K562 (cell line): Measurements from ENCODE around the gene SCAPER. TPM values are rescaled to one million over a fixed set of nuclear protein-coding genes. Genes with fewer than 3 reads are reported as not detected.

Source experiments
- ATAC-seq: fragments of 200-7000 bp; cut with Tn5 transposase; 3 replicates; pipeline ENCODE4 v1.9.1; 2020; ENCODE audit warnings: moderate library complexity
- BruUV-seq: library from RNA; stranded (reverse); fragments of 400-500 nt; replicated peaks from 2 replicates; lab custom pipeline; 2021; lab: Mats Ljungman, UMichigan
- CTCF ChIA-PET: fragments of 300-600 bp; formaldehyde crosslinking; extraction: SDS; loops from one replicate; lab custom pipeline; 2021; ENCODE audit warnings: low intra/inter-chr PET ratio; lab: Yijun Ruan, JAX
- POLR2A ChIA-PET: fragments of 300-600, 350-650 bp; sonication (Branson Sonifier 250); formaldehyde crosslinking; extraction: SDS; loops from one replicate; lab custom pipeline; 2021; ENCODE audit warnings: antibody characterized with exemption, inconsistent platforms; lab: Yijun Ruan, JAX
- DNase-seq, 4 experiments: peaks; one replicate each; pipeline versions ENCODE4 v3.0.0 to v3.0.0-alpha.2; 2011 to 2018; ENCODE audit warnings: low spot score in 3 of 4, mixed read lengths in 3 of 4; ENCODE audit errors: extremely low read depth in 1 of 4
- FAIRE-seq: peaks from 2 replicates; lab custom pipeline; 2011; peaks lifted over from hg19 to GRCh38; lab: Jason Lieb, UNC
- H2AFZ ChIP-seq: 2 replicates; pipeline ENCODE4 v1.6.0; 2011; ENCODE audit warnings: low read depth, low read length, control low read depth, inconsistent platforms
- H3K27ac ChIP-seq: fragments of 200-600 bp; 3 replicates; pipeline ENCODE4 v1.8.0; 2011; ENCODE audit warnings: low read depth, mild to moderate bottlenecking, control low read depth, inconsistent platforms, low read length, moderate library complexity, mixed read lengths; ENCODE audit errors: extremely low read depth
- H3K27me3 ChIP-seq, 2 experiments: fragments of 300-600 bp in 1 of 2; 2 replicates in 1 of 2; 3 replicates in 1 of 2; pipeline versions ENCODE4 v1.6.0 to v1.8.0; 2011; ENCODE audit warnings: inconsistent platforms in 2 of 2, low read length in 2 of 2, mild to moderate bottlenecking in 1 of 2, mixed read lengths in 1 of 2, moderate library complexity in 1 of 2; ENCODE audit not compliant: control insufficient read depth in 2 of 2, insufficient read depth in 2 of 2
- H3K36me3 ChIP-seq: fragments of 300-600 bp; 3 replicates; pipeline ENCODE4 v1.8.0; 2011; ENCODE audit warnings: mild to moderate bottlenecking, low read length, inconsistent platforms; ENCODE audit not compliant: control insufficient read depth, insufficient read depth
- H3K4me1 ChIP-seq, 2 experiments: fragments of 200-600 bp in 1 of 2; replicated peaks in 1 of 2; 2 replicates in 1 of 2; 3 replicates in 1 of 2; pipeline versions ENCODE4 v1.5.1 to v1.8.0; 2011; ENCODE audit warnings: inconsistent platforms in 2 of 2, low read length in 2 of 2, mild to moderate bottlenecking in 1 of 2, mixed read lengths in 1 of 2, moderate library complexity in 1 of 2; ENCODE audit not compliant: control insufficient read depth in 2 of 2, insufficient read depth in 2 of 2
- H3K4me2 ChIP-seq: 2 replicates; pipeline ENCODE4 v1.6.1; 2011; ENCODE audit warnings: low read length, control low read depth, inconsistent platforms, mixed read lengths; ENCODE audit not compliant: insufficient read depth
- H3K4me3 ChIP-seq: fragments of 200-600 bp; sonication (generic), shearing (Covaris generic); 2 replicates; pipeline ENCODE4 v1.5.1; 2016; ENCODE audit warnings: control low read depth, inconsistent platforms
- H3K79me2 ChIP-seq: fragments of 200-600 bp; 3 replicates; pipeline ENCODE4 v1.8.0; 2011; ENCODE audit warnings: low read length, inconsistent platforms; ENCODE audit not compliant: control insufficient read depth, insufficient read depth
- H3K9ac ChIP-seq, 2 experiments: 2 replicates each; pipeline versions ENCODE4 v1.6.0 to v1.6.1; 2011; ENCODE audit warnings: low read depth in 2 of 2, low read length in 2 of 2, control low read depth in 1 of 2, inconsistent platforms in 1 of 2, mild to moderate bottlenecking in 1 of 2, mixed read lengths in 1 of 2; ENCODE audit not compliant: insufficient read depth in 1 of 2
- H3K9me1 ChIP-seq: one replicate; pipeline ENCODE4 v1.6.0; 2011; ENCODE audit warnings: inconsistent platforms, mild to moderate bottlenecking, low read length, moderate library complexity; ENCODE audit not compliant: control insufficient read depth, insufficient read depth
- H3K9me3 ChIP-seq: replicated peaks from 2 replicates; pipeline ENCODE4 v1.5.1; 2011; ENCODE audit warnings: low read depth, low read length, inconsistent platforms; ENCODE audit not compliant: control insufficient read depth, insufficient read depth
- H4K20me1 ChIP-seq: replicated peaks from 2 replicates; pipeline ENCODE4 v1.6.1; 2011; ENCODE audit warnings: low read length, inconsistent platforms, mixed read lengths; ENCODE audit not compliant: control insufficient read depth, insufficient read depth
- DEAF1 ChIP-seq: fragments of 450-650 bp; formaldehyde crosslinking; IDR thresholded peaks from 2 replicates; pipeline ENCODE4 v1.4.0; 2020; ENCODE audit warnings: mild to moderate bottlenecking, moderate library complexity
- GTF3C2 ChIP-seq: IDR thresholded peaks from 3 replicates; pipeline ENCODE4 v1.6.1; 2011; ENCODE audit warnings: borderline replicate concordance, mild to moderate bottlenecking, moderate library complexity; ENCODE audit not compliant: insufficient read length; ENCODE audit errors: extremely low read depth
- JUNB ChIP-seq: fragments of 450-650 bp; formaldehyde crosslinking; conservative IDR thresholded peaks from 2 replicates; pipeline ENCODE4 v1.4.0; 2020; ENCODE audit warnings: mild to moderate bottlenecking
- KAT7 ChIP-seq: sonication (generic); formaldehyde crosslinking; IDR thresholded peaks from 2 replicates; pipeline ENCODE4 v1.8.0; 2022; ENCODE audit warnings: missing genetic modification reagents, mild to moderate bottlenecking, borderline replicate concordance
- MEF2A ChIP-seq: IDR thresholded peaks from 2 replicates; pipeline ENCODE4 v1.6.1; 2011; ENCODE audit warnings: low read depth, mild to moderate bottlenecking, low read length, moderate library complexity; ENCODE audit not compliant: control insufficient read depth
- POLR2G ChIP-seq: fragments of 200-400 bp; formaldehyde crosslinking; IDR thresholded peaks from 2 replicates; pipeline ENCODE4 v1.6.1; 2017; ENCODE audit warnings: low read depth, mild to moderate bottlenecking, antibody characterized with exemption, low read length, moderate library complexity
- SIN3A ChIP-seq, 2 experiments: fragments of 150-350 bp in 1 of 2; IDR thresholded peaks; 2 replicates each; pipeline ENCODE4 v1.6.1; 2011 to 2016; ENCODE audit warnings: borderline replicate concordance in 2 of 2, low read depth in 2 of 2, low read length in 2 of 2, mild to moderate bottlenecking in 2 of 2, moderate library complexity in 2 of 2; ENCODE audit not compliant: control insufficient read depth in 1 of 2
- SMAD3 ChIP-seq: fragments of 450-650 bp; formaldehyde crosslinking; conservative IDR thresholded peaks from 2 replicates; pipeline ENCODE4 v1.4.0; 2020; ENCODE audit warnings: mild to moderate bottlenecking
- SMARCB1 ChIP-seq: IDR thresholded peaks from 2 replicates; pipeline ENCODE4 v1.6.1; 2011; ENCODE audit warnings: improper control_type of control experiment, low read depth; ENCODE audit not compliant: insufficient read length
- SMC3 ChIP-seq: conservative IDR thresholded peaks from 2 replicates; pipeline ENCODE4 v1.6.1; 2011; ENCODE audit warnings: low read depth, low read length, improper control_type of control experiment; ENCODE audit not compliant: insufficient read depth
- SPI1 ChIP-seq: IDR thresholded peaks from 2 replicates; pipeline ENCODE4 v1.6.1; 2011; ENCODE audit warnings: low read depth, low read length, control low read depth, borderline replicate concordance
- YBX1 ChIP-seq: fragments of 450-650 bp; IDR thresholded peaks from 2 replicates; pipeline ENCODE4 v1.7.1; 2016; ENCODE audit warnings: mild to moderate bottlenecking
- ZNF347 ChIP-seq: fragments of 450-650 bp; formaldehyde crosslinking; IDR thresholded peaks from 2 replicates; pipeline ENCODE4 v1.4.0; 2020; ENCODE audit warnings: low read depth, mild to moderate bottlenecking, moderate library complexity
- ZNF57 ChIP-seq: fragments of 450-650 bp; formaldehyde crosslinking; IDR thresholded peaks from 2 replicates; pipeline ENCODE4 v1.4.0; 2020; ENCODE audit warnings: mild to moderate bottlenecking, moderate library complexity
- ZNF707 ChIP-seq: fragments of 250-450 bp; sonication (Bioruptor Pico); conservative IDR thresholded peaks from 2 replicates; pipeline ENCODE4 v1.8.0; 2022; ENCODE audit warnings: inconsistent platforms, mild to moderate bottlenecking, moderate library complexity
- WGBS: fragments of 100-300 bp; shearing (Covaris generic); methylation state at CpG from one replicate; pipeline ENCODE4 v1.1.6; 2016; ENCODE audit warnings: low coverage, mixed read lengths; ENCODE audit not compliant: insufficient coverage; ENCODE audit errors: missing lambda C conversion rate; 5-methylcytosine and 5-hydroxymethylcytosine counted together
- in situ Hi-C: fragments of 300-500 bp; cut with MboI; formaldehyde crosslinking; loops from 4 replicates; pipeline ENCODE4 v1.15.0; 2018; ENCODE audit warnings: inconsistent platforms, mixed read lengths
- intact Hi-C: fragments of 100-400 bp; cut with micrococcal nuclease; formaldehyde crosslinking; loops from 2 replicates; pipeline ENCODE4 v1.14.2; 2022
- polyA plus RNA-seq, 8 experiments: library from polyadenylated mRNA; depleted of rRNA in 4 of 8; stranded (reverse) in 5 of 8; unstranded in 3 of 8; fragments of >200 nt; fragmentation: Nextera tagmentation in 2 of 8; fragmentation: Illumina TruSeq in 1 of 8; extraction: Ambion mirVana in 2 of 8; extraction: Trizol in 1 of 8; gene quantifications; 2 replicates each; pipeline versions ENCODE4 v1.2.1 to v1.2.3, GENCODE V29; 2011 to 2014; ENCODE audit warnings: inconsistent platforms in 1 of 8, missing spikeins in 1 of 8
- total RNA-seq, 7 experiments: library from RNA; depleted of rRNA in 6 of 7; stranded (reverse); fragments of >200 nt in 6 of 7; fragmentation: Illumina TruSeq in 2 of 7; extraction: Trizol in 2 of 7; gene quantifications; 2 replicates each; pipeline versions ENCODE4 v1.2.1 to v1.2.3, GENCODE V29; 2011 to 2021; ENCODE audit warnings: low replicate concordance in 1 of 7

Gene SCAPER
- total and polyA plus RNA-seq, 9 of the 15 experiments (the other 6 are each of a cell fraction or from before 2014, with no cell fraction given): 1.3 to 5.7 (median 3.2) TPM

- 0% methylated on average over 3 of the region's 3 CpGs for WGBS
- Histone ChIP-seq H3K4me1 (no peaks in the 10 kb centered on the region), H3K9me3 (no peaks in the 10 kb centered on the region), H3K27me3 (no peaks in the 10 kb centered on the region), H3K27ac (no peak overlapping the region), H4K20me1 (no peaks in the 10 kb centered on the region), H3K4me3 (no peak overlapping the region), H2AFZ (no peak overlapping the region), H3K79me2 (no peaks in the 10 kb centered on the region), H3K4me2 (no peak overlapping the region), H3K36me3 (no peaks in the 10 kb centered on the region), H3K9ac (no peak overlapping the region), H3K9me1 (no peaks in the 10 kb centered on the region)
- in situ Hi-C loops (no loop called here), intact Hi-C loops (no loop called here)
- no TSS peak for BruUV-seq
- CTCF ChIA-PET: no interaction called here
- POLR2A ChIA-PET: no interaction called here
- FAIRE-seq: no peak
- no peak for DNase-seq
- TF ChIP-seq SMARCB1 (no peak), ZNF57 (no peak), SMAD3 (CRISPR knock-in tag) (no peak), POLR2G (no peak), SMC3 (no peak), GTF3C2 (no peak), SIN3A (IDR thresholded peaks at IDR 0.05; ENCODE audit: borderline replicate concordance in 2 of 2, control insufficient read depth in 1 of 2, low read depth in 2 of 2, low read length in 2 of 2) (no peak), JUNB (CRISPR knock-in tag) (no peak), KAT7 (no peak), ZNF347 (no peak), SPI1 (no peak), YBX1 (no peak), ZNF707 (CRISPR knock-in tag) (no peak), DEAF1 (CRISPR knock-in tag) (no peak), MEF2A (no peak)
- ATAC-seq: no peak
These were observed 471.2 kb downstream of the SCAPER start for GRCh38 chr15:76433798-76434400.
